Fibroblast of pulmonary artery (primary cell): Measurements from ENCODE around the gene BLM.
"Not testable (repeated sequence)": the region's sequence is repeated elsewhere in the genome, so short reads cannot be mapped to it uniquely, and the experiment has no call there.

Experiments
- DNase-seq: peaks from one replicate; pipeline ENCODE4 v3.0.0-alpha.2; 2010; ENCODE audit warnings: low read depth
- H3K4me3 ChIP-seq: replicated peaks from 2 replicates; pipeline ENCODE4 v1.5.1; 2011; ENCODE audit warnings: low read depth, mild to moderate bottlenecking, control low read depth, low read length, moderate library complexity
- TF ChIP-seq, protein P1 (sequence below): IDR thresholded peaks from 2 replicates; pipeline ENCODE4 v1.5.1; 2011; ENCODE audit warnings: mild to moderate bottlenecking, control low read depth, low read length, inconsistent platforms; ENCODE audit errors: missing control alignments

The BLM gene

GRCh38 chr15:90685591-90686434 lies 31.3 kb upstream of the BLM start:
- TF ChIP-seq, protein P1, sequence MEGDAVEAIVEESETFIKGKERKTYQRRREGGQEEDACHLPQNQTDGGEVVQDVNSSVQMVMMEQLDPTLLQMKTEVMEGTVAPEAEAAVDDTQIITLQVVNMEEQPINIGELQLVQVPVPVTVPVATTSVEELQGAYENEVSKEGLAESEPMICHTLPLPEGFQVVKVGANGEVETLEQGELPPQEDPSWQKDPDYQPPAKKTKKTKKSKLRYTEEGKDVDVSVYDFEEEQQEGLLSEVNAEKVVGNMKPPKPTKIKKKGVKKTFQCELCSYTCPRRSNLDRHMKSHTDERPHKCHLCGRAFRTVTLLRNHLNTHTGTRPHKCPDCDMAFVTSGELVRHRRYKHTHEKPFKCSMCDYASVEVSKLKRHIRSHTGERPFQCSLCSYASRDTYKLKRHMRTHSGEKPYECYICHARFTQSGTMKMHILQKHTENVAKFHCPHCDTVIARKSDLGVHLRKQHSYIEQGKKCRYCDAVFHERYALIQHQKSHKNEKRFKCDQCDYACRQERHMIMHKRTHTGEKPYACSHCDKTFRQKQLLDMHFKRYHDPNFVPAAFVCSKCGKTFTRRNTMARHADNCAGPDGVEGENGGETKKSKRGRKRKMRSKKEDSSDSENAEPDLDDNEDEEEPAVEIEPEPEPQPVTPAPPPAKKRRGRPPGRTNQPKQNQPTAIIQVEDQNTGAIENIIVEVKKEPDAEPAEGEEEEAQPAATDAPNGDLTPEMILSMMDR: no peak
- no peak for DNase-seq
- H3K4me3 ChIP-seq: no peak overlapping the region

- TF ChIP-seq, protein P1: no peak
- no peak overlapping the region for H3K4me3 ChIP-seq
- no peak for DNase-seq
Observed at GRCh38 chr15:90686435-90687218, 30.5 kb upstream of the BLM start.

DNA sequence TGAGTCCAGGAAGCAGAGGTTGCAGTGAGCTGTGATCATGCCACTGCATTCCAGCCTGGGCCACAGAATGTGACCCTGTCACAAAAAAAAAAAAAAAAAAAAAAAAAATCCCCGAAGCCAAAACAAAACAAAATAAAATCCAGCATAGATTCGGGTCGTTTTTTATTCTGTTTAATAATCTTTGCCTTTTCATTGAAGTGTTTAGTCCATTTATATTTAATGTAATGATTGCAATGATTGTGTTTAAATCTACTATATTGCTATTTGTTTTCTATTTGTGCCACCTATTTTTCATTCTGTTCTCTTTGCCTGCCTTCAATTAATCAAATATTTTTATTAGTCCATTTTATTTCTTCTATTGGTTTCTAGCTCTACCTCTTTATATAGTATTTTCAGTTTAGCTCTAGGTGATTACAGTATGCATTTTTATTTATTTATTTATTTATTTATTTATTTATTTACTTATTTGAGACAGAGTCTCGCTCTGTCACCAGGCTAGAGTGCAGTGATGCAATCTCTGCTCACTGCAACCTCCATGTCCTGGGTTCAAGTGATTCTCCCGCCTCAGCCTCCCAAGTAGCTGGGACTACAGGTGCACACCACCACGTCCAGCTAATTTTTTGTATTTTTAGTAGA lies 27.7 kb upstream of the BLM start:
- not testable (repeated sequence) for H3K4me3 ChIP-seq, DNase-seq

GRCh38 chr15:90690585-90690984 lies 26.6 kb upstream of the BLM start:
- DNase-seq: no peak
- TF ChIP-seq, protein P1: no peak
- no peak overlapping the region for H3K4me3 ChIP-seq

- TF ChIP-seq, protein P1: peak; percentile 17
- no peak for DNase-seq
- H3K4me3 ChIP-seq: no peak overlapping the region
Observed at GRCh38 chr15:90691369-90691768, 25.8 kb upstream of the BLM start.

- TF ChIP-seq, protein P1: no peak
- H3K4me3 ChIP-seq: no peak overlapping the region
- no peak for DNase-seq
Observed at GRCh38 chr15:90691982-90692773, 25.0 kb upstream of the BLM start.
